HG02763 (cell line): ENCODE data around the gene TTC23L.
"Not testable (repeated sequence)": the region's sequence is repeated elsewhere in the genome, so short reads cannot be mapped to it uniquely, and the experiment has no call there.

Source experiments
- ATAC-seq: cut with Tn5 transposase; IDR thresholded peaks from one replicate; pipeline ENCODE4 v1.9.1; 2021; ENCODE audit warnings: mild to moderate bottlenecking, moderate library complexity; ENCODE audit not compliant: unreplicated experiment

TTC23L gene

GRCh38 chr5:34915856-34916192, 76.9 kb downstream of the TTC23L start:
- peak; percentile 13 for ATAC-seq

- ATAC-seq, result no peak
Observed at GRCh38 chr5:34916518-34916917, 77.6 kb downstream of the TTC23L start.

GRCh38 chr5:34918025-34918424, 79.1 kb downstream of the TTC23L start:
- no peak for ATAC-seq

- ATAC-seq, result no peak
Observed at GRCh38 chr5:34919077-34919476, 80.1 kb downstream of the TTC23L start.

- ATAC-seq, result not testable (repeated sequence)
Observed at GRCh38 chr5:34923256-34923655, 84.3 kb downstream of the TTC23L start.

- peak; percentile 54 for ATAC-seq
Observed at GRCh38 chr5:34923694-34924461, 84.9 kb downstream of the TTC23L start.

GRCh38 chr5:34924462-34924765, 85.5 kb downstream of the TTC23L start:
- ATAC-seq, result no peak

- no peak for ATAC-seq
Observed at GRCh38 chr5:34926318-34926888, 87.4 kb downstream of the TTC23L start.

GRCh38 chr5:34927785-34928184, 88.8 kb downstream of the TTC23L start:
- ATAC-seq, result no peak

GRCh38 chr5:34928267-34928666, 89.3 kb downstream of the TTC23L start:
- ATAC-seq, result no peak

GRCh38 chr5:34929134-34929719, 90.3 kb downstream of the TTC23L start, which contains the start of gene DNAJC21:
DNAJC21 (plus strand) TSS chr5:34929559; CDS start chr5:34929820, 261 bp downstream.
- ATAC-seq, result peak; percentile 89

- ATAC-seq, result peak; percentile 71
Observed at GRCh38 chr5:34929720-34930461, 90.9 kb downstream of the TTC23L start.

GRCh38 chr5:34930462-34930844, 91.5 kb downstream of the TTC23L start:
- ATAC-seq, result no peak

GRCh38 chr5:34930870-34931269, 91.9 kb downstream of the TTC23L start:
- ATAC-seq, result no peak

- no peak for ATAC-seq
Observed at GRCh38 chr5:34932947-34933346, 94.0 kb downstream of the TTC23L start.

GRCh38 chr5:34941936-34942335, 103.0 kb downstream of the TTC23L start:
- ATAC-seq, result no peak

GRCh38 chr5:34944044-34944443, 105.1 kb downstream of the TTC23L start:
- no peak for ATAC-seq

GRCh38 chr5:34944460-34945047, 105.6 kb downstream of the TTC23L start:
- ATAC-seq, result no peak
